GM15510 (cell line): ENCODE results near the gene CFAP77.

Source experiments
- POLR2A ChIP-seq: IDR thresholded peaks from 3 replicates; pipeline ENCODE4 v1.6.1; 2011; ENCODE audit warnings: borderline replicate concordance; ENCODE audit not compliant: insufficient read length; ENCODE audit errors: extremely low read depth

The CFAP77 gene

GRCh38 chr9:132434881-132435280, 24.9 kb downstream of the CFAP77 start:
- no peak for TF ChIP-seq POLR2A

DNA sequence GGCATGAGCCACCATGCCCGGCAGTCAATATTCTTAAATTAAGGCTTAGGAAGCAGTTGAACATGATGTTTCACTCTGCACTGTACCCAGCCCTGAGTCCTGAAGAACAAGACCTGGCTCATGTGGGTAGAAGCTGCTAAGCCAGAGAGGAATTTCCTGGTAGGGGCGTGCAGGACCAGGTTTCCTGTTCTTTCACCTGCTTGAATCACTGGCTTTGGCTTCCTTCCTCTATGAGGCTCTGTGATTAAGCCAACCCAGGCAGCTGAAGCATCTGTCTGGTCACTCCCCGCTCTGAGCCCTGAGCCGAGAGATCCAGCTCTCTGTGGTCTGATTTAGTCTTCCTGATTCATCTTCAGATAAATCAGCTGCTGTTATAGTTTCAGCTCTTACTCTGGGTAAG, 29.1 kb downstream of the CFAP77 start:
- no peak for TF ChIP-seq POLR2A

DNA sequence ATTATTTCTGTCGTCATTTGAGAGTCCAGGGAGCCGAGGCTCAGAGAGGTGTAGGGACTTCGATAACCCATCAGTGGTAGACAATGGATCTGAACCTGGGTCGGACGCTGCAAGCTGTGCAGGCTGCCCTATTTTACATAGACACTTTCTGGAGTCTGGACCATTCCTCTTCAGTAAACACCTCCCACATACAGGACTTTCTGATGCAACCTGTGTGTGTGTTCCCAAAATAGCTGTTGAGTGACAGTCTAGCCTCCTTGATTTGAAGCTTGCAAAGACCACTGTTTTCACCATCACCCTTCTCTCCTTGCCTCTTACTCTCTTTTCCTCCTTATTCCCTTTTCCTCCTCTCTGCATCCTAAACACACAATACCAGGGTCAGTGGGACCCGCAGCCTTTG, 30.7 kb downstream of the CFAP77 start:
- no peak for TF ChIP-seq POLR2A

DNA sequence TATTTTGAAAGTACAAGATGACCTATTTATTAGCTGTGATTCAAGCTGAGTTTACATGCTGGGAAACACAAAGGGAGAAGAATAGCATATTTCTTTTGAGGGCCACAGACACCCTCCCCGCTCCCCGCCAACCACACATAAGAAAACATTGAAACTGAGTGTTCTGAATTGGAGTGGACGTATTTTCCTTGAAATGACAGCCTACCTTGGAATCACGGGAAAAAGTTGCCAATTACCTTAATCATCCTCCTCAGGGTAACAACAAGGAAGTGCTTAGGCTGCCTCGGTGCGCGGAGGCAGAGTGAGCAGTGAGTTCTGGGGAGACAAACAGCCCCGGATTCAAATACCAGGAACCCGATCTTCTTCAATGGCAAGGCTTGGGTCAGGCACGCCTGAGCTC, 31.4 kb downstream of the CFAP77 start:
- TF ChIP-seq POLR2A = no peak

GRCh38 chr9:132443951-132444607, 34.1 kb downstream of the CFAP77 start:
- TF ChIP-seq POLR2A = no peak

DNA sequence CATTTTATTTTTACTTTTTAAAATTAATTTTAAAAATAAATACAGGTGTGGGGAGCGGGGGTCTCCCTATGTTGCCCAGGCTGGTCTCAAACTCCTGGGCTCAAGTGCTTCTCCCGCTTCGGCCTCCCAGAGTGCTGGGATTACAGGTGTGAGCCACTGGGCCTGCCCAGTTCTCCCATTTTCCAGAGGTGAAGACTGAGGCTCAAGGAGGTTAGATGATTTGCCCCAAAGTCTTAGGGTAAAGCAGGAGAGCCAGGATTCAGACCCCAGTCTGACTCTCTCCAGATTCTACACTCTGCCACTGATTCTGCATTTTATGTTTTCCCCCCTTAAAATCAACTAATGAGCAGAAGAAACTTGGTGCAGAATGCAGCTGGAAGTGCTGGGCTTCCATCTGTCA, 36.9 kb downstream of the CFAP77 start:
- no peak for TF ChIP-seq POLR2A

DNA sequence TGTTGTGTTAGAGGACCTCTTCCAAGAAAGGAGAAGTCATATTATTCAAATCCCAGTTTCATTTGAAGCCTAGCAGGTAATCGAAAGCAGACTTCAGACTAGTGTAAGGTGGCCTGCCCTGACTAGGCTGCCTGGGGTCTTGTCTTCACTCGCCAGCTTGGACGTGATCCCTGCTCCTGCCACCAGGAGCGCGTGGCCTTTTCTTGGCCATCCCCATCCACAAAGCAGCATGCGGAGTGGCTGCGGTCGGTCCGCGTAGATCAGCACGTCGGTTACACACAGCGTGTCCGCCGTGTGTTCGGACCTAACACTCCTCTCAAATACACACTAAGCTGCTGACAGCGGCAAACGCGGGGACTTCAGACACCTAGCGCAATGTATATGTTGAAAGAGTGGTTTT, 37.3 kb downstream of the CFAP77 start:
- no peak for TF ChIP-seq POLR2A

GRCh38 chr9:132447902-132448301, 37.9 kb downstream of the CFAP77 start:
- TF ChIP-seq POLR2A = no peak

DNA sequence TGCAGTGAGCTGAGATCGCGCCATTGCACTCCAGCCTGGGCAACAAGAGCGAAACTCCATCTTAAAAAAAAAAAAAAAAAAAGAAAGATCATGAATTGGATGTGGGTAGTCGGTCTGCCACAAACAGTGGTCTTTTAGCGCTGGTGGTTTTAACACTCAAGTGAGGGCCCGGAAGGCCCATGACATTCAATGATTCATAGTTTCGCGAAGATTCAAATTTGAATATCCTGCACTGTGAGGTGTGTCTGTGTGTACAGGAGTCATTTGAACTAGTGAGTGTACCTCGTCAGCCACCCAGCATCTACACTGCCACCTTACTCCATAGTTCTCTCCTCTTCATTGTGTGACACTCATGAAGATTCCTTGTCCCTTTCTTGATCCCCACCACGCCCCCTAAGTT, 41.3 kb downstream of the CFAP77 start:
- TF ChIP-seq POLR2A = no peak

GRCh38 chr9:132456241-132456640, 46.2 kb downstream of the CFAP77 start:
- TF ChIP-seq POLR2A = no peak

DNA sequence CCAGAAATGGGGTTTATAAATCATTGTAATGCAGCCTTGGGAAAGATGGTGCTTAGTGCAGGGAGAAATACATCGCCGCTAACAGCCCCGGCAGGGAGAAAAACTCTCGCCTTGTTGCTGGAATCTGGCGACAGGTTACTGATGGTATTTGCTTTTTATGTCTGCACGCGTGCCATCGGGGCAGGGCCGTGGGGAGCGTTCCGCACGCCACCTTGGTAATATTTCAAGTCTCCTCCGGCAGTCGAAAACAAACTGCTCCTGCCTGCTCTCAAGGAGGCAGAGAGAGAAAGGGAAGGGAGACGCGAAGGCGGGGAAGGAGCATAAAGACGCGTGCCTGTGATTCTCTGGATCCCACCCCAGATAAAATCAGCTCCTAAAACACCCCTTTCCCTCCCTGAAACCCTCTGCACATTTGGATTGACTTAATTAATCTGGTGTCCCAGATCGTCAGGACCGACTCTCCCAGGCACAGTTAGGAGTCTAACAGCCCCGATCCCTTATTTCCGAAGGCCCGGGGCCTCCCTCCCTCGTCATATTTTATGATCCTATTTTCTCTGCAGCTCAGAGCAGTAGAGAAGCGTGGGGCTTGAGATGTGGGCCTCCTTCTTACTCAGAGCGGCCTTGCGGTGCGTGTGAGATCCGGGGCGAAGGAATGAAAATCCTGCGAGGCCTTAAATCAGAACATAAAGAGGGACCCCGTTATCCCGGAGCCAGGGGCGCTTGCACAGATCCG, 47.7 kb downstream of the CFAP77 start:
- TF ChIP-seq POLR2A = no peak

DNA sequence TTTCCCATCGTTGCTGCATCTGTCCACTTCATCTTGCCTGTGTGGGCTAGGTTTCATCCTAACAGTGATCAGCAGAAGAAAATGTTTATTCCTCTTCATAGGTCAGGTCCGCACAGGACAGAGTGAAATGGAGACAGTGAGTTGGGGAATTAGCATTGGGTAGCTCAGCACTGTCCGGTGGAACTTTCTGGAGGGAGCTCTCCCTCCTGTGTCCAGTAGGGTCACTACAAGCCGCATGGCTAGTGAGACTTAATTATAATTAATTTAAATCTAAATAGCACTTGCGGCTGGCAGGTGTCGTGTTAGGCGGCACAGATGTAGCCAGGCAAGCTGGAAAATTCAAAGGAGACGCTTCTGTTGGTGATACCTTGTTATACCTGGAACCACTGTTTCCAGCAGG, 48.4 kb downstream of the CFAP77 start:
- TF ChIP-seq POLR2A = no peak

GRCh38 chr9:132459661-132460060, 49.6 kb downstream of the CFAP77 start:
- TF ChIP-seq POLR2A = no peak

DNA sequence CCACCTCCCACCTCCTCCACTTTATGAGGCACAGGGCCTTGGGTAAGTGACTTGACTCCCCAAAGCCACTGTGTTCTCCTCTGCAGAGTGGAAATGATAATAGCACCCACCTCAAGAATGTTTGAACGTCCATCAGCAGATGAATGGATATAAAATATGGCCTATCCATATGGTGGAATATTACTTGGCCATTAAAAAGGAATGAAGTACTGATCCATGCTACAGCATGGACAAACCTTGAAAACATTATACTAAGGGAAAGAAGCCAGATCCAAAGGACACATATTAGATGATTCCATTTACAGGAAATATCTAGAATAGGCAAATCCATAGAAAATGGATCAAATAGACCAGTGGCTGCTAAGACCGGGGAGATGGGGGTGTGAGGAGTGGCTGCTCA, 50.2 kb downstream of the CFAP77 start:
- TF ChIP-seq POLR2A = no peak

DNA sequence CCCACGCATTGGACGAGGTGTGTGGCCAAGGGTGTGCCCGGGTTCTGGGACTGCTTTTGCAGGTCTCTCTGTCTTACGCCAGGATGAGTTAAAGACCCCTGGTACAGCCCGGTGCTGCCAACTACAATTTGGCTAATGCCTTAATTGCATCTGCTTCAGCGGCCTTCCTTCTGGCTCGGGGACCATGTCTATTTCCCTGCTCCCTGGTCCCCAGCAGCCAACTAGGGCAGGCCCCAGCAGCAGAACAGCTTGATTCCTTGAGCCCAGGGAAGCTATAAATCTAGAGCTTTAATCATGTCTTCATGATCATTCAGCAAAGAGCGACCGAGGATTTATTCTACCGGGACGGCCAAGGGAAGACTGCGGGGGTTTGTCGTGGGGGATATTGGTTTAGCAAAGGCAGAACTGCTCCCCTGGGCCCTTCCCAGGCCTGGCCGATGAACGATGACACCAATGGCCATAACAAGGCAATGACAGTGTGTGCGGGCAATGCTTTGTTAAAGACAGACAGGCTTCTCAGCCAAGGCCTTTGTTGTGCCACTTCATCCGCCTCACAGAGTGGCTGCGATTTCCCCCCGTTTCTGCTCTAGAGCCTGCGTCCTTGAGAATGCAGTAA, 51.4 kb downstream of the CFAP77 start:
- no peak for TF ChIP-seq POLR2A

DNA sequence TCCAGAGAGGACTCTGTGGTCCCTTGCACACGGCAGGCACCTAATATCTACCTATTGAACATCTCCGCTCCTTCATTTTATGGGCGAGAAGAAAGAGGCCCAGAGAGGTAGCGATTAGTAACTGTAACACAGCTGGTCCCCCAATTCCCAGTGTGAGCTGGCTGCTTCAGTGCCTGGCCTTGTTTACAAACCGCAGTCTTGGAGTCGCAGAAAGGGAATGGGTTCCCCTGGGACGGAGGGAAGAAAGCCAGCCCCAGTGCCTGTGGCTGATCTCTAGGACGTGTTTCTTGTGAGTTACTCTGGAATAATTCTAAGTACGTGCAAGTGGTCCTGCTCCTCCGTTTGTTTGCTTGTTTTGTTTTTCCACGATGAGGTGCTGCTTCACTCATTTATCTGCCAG, 52.0 kb downstream of the CFAP77 start:
- no peak for TF ChIP-seq POLR2A

- TF ChIP-seq POLR2A = no peak
Measured at GRCh38 chr9:132464547-132464946, 54.5 kb downstream of the CFAP77 start.

GRCh38 chr9:132465131-132465635, 55.2 kb downstream of the CFAP77 start:
- TF ChIP-seq POLR2A = no peak
